ENCODE measurements around the gene GPD1L. TPM values are rescaled to one million over a fixed set of nuclear protein-coding genes. Genes with fewer than 3 reads are reported as not detected.

GPD1L gene
- polyA plus RNA-seq, 1 donor from 2014 or later, result 18.2 TPM

GRCh38 chr3:32126305-32127015 is 20.0 kb downstream of the GPD1L start:
- Histone ChIP-seq H4K20me1 (ENCODE audit: insufficient read depth) (no peaks in the 10 kb centered on the region), H3F3A (ENCODE audit: insufficient read depth, low read length, poor library complexity, severe bottlenecking) (no peaks in the 10 kb centered on the region), H3K36me3 (ENCODE audit: insufficient read depth, low read length) (no peaks in the 10 kb centered on the region), H3K4me3 (ENCODE audit: low read length) (no peak overlapping the region), H3K9me2 (ENCODE audit: insufficient read depth, low read length) (no peaks in the 10 kb centered on the region), H3K9me3 (ENCODE audit: low read length) (no peaks in the 10 kb centered on the region), H3K79me2 (replicated peaks; ENCODE audit: insufficient read depth, low read length) (no peaks in the 10 kb centered on the region), H3K27me3 (ENCODE audit: insufficient read depth, low read depth, low read length) (no peaks in the 10 kb centered on the region), H3K4me2 (ENCODE audit: low read length) (no peak overlapping the region), H3K27ac (ENCODE audit: low read length) (no peak overlapping the region), H2AFZ (ENCODE audit: low read depth, low read length) (no peak overlapping the region), H3K9ac (ENCODE audit: low read length) (no peak overlapping the region)
- TF ChIP-seq REST (IDR thresholded peaks at IDR 0.05; ENCODE audit: borderline replicate concordance) (no peak), SMC3 (conservative IDR thresholded peaks at IDR 0.05; ENCODE audit: poor library complexity) (no peak), RAD21 (conservative IDR thresholded peaks at IDR 0.05) (no peak), TAF1 (IDR thresholded peaks at IDR 0.05; ENCODE audit: low read depth) (no peak)
- TF ChIP-seq, protein P1, sequence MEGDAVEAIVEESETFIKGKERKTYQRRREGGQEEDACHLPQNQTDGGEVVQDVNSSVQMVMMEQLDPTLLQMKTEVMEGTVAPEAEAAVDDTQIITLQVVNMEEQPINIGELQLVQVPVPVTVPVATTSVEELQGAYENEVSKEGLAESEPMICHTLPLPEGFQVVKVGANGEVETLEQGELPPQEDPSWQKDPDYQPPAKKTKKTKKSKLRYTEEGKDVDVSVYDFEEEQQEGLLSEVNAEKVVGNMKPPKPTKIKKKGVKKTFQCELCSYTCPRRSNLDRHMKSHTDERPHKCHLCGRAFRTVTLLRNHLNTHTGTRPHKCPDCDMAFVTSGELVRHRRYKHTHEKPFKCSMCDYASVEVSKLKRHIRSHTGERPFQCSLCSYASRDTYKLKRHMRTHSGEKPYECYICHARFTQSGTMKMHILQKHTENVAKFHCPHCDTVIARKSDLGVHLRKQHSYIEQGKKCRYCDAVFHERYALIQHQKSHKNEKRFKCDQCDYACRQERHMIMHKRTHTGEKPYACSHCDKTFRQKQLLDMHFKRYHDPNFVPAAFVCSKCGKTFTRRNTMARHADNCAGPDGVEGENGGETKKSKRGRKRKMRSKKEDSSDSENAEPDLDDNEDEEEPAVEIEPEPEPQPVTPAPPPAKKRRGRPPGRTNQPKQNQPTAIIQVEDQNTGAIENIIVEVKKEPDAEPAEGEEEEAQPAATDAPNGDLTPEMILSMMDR (IDR thresholded peaks at IDR 0.05; ENCODE audit: poor library complexity, severe bottlenecking), result no peak

GRCh38 chr3:32127219-32127826 is 20.9 kb downstream of the GPD1L start:
- H3K79me2 ChIP-seq (replicated peaks; ENCODE audit: insufficient read depth, low read length), result no peaks in the 10 kb centered on the region
- H3K9me3 ChIP-seq (ENCODE audit: low read length), result no peaks in the 10 kb centered on the region
- H3K9me2 ChIP-seq (ENCODE audit: insufficient read depth, low read length), result no peaks in the 10 kb centered on the region
- H3K9ac ChIP-seq (ENCODE audit: low read length), result no peak overlapping the region
- no peak overlapping the region for H3K27ac ChIP-seq (ENCODE audit: low read length)
- H3K36me3 ChIP-seq (ENCODE audit: insufficient read depth, low read length), result no peaks in the 10 kb centered on the region
- H2AFZ ChIP-seq (ENCODE audit: low read depth, low read length), result no peak overlapping the region
- H4K20me1 ChIP-seq (ENCODE audit: insufficient read depth), result no peaks in the 10 kb centered on the region
- no peak for TF ChIP-seq SMC3 (conservative IDR thresholded peaks at IDR 0.05; ENCODE audit: poor library complexity)
- TF ChIP-seq EP300 (conservative IDR thresholded peaks at IDR 0.05; ENCODE audit: poor library complexity, severe bottlenecking), result no peak
- no peak for TF ChIP-seq EZH2 (IDR thresholded peaks at IDR 0.05; ENCODE audit: borderline replicate concordance, insufficient read depth, low read length, poor library complexity, severe bottlenecking)
- no peak for TF ChIP-seq TAF1 (IDR thresholded peaks at IDR 0.05; ENCODE audit: low read depth)
- no peak for TF ChIP-seq POLR2AphosphoS5 (IDR thresholded peaks at IDR 0.05)
- TF ChIP-seq, protein P1 (IDR thresholded peaks at IDR 0.05; ENCODE audit: poor library complexity, severe bottlenecking), result no peak
- no peak for TF ChIP-seq MXI1 (conservative IDR thresholded peaks at IDR 0.05; ENCODE audit: poor library complexity, severe bottlenecking)
- TF ChIP-seq REST (IDR thresholded peaks at IDR 0.05; ENCODE audit: borderline replicate concordance), result no peak
- no peak for TF ChIP-seq RAD21 (conservative IDR thresholded peaks at IDR 0.05)
- no peak overlapping the region for H3K4me2 ChIP-seq (ENCODE audit: low read length)
- H3K4me3 ChIP-seq (ENCODE audit: low read length), result no peak overlapping the region
- no peaks in the 10 kb centered on the region for H3F3A ChIP-seq (ENCODE audit: insufficient read depth, low read length, poor library complexity, severe bottlenecking)
- H3K27me3 ChIP-seq (ENCODE audit: insufficient read depth, low read depth, low read length), result no peaks in the 10 kb centered on the region
